IPS-15b (cell line): ENCODE results near the gene CDKL5.

Experiments
- H3K27me3 ChIP-seq: one replicate; pipeline ENCODE4 v1.6.1; 2013; ENCODE audit warnings: low read length; ENCODE audit not compliant: control insufficient read depth, insufficient read depth
- H3K36me3 ChIP-seq: one replicate; pipeline ENCODE4 v1.6.1; 2013; ENCODE audit warnings: low read length; ENCODE audit not compliant: control insufficient read depth, insufficient read depth
- H3K4me1 ChIP-seq: one replicate; pipeline ENCODE4 v1.6.1; 2013; ENCODE audit warnings: mild to moderate bottlenecking, low read length; ENCODE audit not compliant: control insufficient read depth, insufficient read depth
- H3K4me3 ChIP-seq: one replicate; pipeline ENCODE4 v1.5.1; 2013; ENCODE audit warnings: low read depth, low read length
- H3K9ac ChIP-seq: one replicate; pipeline ENCODE4 v1.6.1; 2013; ENCODE audit warnings: low read depth, mild to moderate bottlenecking, low read length
- H3K9me3 ChIP-seq: one replicate; pipeline ENCODE4 v1.6.1; 2013; ENCODE audit warnings: mild to moderate bottlenecking, low read length; ENCODE audit not compliant: control insufficient read depth, insufficient read depth

The CDKL5 gene

DNA sequence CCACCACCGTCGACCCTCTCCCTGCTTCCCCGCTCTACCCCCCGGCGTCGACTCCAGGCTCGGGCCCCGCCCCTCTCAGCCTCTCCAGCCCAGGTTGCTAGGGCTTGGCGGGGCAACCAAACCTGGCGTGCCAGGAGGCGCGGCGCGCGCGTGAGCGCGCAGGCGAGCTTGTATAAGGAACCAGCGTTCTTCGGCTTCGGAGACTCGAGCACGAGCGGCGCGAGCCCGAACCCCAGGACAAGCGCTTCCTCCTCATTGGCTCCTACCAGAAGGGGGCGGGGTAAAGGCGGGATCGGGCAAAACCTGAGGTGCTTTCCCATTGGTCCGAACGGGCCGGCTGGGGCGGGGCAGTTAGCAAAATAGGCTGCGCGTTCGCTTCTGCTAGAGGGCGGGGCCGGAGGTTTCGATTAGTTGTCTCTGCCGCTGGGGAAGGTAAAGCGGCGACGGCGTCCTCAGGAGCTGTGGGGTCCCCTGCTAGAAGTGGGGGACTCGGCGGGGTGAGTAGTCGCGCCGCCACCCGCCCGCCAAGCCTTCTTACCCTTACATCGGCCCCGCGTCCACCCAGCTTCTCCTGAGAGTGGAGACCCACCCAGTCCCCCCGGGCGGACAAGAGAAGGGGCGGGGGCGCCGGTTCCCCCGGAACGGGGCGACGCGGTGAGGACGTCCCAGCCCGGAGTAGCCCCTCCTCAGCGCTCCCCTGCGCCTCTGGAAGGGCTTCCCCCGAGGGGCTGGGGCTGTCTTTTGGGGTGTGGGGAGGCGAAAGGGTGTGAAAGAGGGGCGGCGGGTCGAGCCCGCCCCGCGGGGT is at the start of gene CDKL5:
Gene CDKL5 (plus strand): TSS at position 410 of the 805 bp plus-strand sequence. CDS start 81,489 bp downstream, outside the sequence.
- no peak within 1 kb of the TSS for H3K9ac ChIP-seq
- no peaks in the 10 kb centered on the region for H3K27me3 ChIP-seq
- H3K9me3 ChIP-seq: peaks cover 3% of the 10 kb centered on the region
- no peaks in the 10 kb centered on the region for H3K36me3 ChIP-seq
- peak within 1 kb of the TSS; percentile 78 for H3K4me3 ChIP-seq
- H3K4me1 ChIP-seq: peaks cover 2% of the 10 kb centered on the region

DNA sequence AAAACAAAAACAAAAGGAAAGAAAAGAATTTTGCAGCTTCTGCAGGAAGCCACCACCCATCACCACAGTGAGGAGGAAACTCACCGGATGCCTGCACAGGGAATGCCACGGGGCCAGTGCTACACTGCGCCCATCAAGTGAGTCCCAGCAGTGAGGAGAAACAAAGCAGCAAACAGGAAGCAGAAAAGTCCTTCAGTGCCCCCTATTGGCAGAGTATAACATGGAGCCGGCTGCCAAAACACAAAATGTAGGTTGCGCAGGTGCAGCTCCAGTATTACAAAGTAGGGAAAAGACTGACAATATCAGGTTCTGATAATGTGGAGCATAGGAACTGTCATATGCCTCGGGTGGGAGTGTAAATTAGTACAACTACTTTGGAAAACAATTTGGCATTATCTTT is 47.6 kb upstream of the CDKL5 start:
- H3K36me3 ChIP-seq: no peaks in the 10 kb centered on the region
- H3K4me3 ChIP-seq: no peak overlapping the region
- no peak overlapping the region for H3K9ac ChIP-seq
- H3K27me3 ChIP-seq: no peaks in the 10 kb centered on the region
- peaks cover 3% of the 10 kb centered on the region for H3K9me3 ChIP-seq
- H3K4me1 ChIP-seq: no peaks in the 10 kb centered on the region

DNA sequence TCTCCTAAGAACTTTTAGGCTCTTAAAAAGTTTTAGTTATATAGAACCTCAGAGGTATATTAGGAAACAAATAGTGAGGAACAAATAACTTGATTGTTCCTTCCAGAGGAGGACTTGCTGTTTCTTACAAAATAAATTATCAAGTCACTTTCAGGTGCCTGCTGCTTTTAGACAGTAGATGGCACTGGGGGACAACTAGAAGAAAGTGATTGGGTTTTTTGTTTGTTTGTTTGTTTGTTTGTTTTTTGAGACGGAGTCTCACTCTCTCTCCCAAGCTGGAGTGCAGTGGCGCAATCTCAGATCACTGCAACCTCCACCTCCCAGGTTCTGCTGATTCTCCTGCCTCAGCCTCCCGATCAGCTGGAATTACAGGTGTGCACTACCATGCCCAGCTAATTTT is 35.4 kb upstream of the CDKL5 start:
- H3K4me3 ChIP-seq: no peak overlapping the region
- H3K36me3 ChIP-seq: no peaks in the 10 kb centered on the region
- no peaks in the 10 kb centered on the region for H3K27me3 ChIP-seq
- H3K4me1 ChIP-seq: no peaks in the 10 kb centered on the region
- H3K9ac ChIP-seq: no peak overlapping the region
- H3K9me3 ChIP-seq: no peaks in the 10 kb centered on the region

DNA sequence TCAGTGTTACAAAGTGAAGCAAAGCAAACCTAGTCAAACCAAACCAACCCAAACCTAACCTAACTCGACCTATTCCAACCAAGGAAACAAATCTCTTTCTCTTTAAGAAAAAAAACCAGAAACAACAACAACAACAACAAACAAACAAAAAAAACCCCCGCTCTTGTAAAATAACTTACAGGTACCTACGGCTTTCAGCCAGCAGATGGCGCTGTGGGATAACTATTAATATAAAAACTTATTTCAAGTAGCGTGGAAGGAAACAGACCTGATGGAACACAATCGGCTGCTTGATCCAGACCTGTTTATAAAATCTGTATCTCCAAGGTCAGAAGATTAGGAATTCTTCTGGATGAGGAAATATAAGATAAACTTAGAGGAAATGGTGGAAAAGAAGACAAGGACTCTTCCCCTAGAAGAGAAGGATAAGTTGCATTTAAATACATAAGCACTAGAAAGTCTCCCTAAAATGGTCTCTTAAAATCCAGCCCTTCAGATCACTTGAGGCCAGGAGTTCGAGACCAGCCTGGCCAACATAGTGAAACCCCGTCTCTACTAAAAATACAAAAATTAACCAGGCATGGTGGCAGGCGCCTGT is 34.4 kb upstream of the CDKL5 start:
- Histone ChIP-seq H3K9ac (no peak overlapping the region), H3K36me3 (no peaks in the 10 kb centered on the region), H3K9me3 (no peaks in the 10 kb centered on the region), H3K4me1 (no peaks in the 10 kb centered on the region), H3K4me3 (no peak overlapping the region), H3K27me3 (no peaks in the 10 kb centered on the region)

GRCh38 chrX:18394477-18394876 is 30.9 kb upstream of the CDKL5 start:
- Histone ChIP-seq H3K4me1 (no peaks in the 10 kb centered on the region), H3K9ac (no peak overlapping the region), H3K36me3 (no peaks in the 10 kb centered on the region), H3K9me3 (no peaks in the 10 kb centered on the region), H3K27me3 (no peaks in the 10 kb centered on the region), H3K4me3 (no peak overlapping the region)

- Histone ChIP-seq H3K9me3 (no peaks in the 10 kb centered on the region), H3K36me3 (no peaks in the 10 kb centered on the region), H3K27me3 (no peaks in the 10 kb centered on the region), H3K4me1 (no peaks in the 10 kb centered on the region), H3K4me3 (no peak overlapping the region), H3K9ac (no peak overlapping the region)
Measured at GRCh38 chrX:18401848-18402213, 23.6 kb upstream of the CDKL5 start.

DNA sequence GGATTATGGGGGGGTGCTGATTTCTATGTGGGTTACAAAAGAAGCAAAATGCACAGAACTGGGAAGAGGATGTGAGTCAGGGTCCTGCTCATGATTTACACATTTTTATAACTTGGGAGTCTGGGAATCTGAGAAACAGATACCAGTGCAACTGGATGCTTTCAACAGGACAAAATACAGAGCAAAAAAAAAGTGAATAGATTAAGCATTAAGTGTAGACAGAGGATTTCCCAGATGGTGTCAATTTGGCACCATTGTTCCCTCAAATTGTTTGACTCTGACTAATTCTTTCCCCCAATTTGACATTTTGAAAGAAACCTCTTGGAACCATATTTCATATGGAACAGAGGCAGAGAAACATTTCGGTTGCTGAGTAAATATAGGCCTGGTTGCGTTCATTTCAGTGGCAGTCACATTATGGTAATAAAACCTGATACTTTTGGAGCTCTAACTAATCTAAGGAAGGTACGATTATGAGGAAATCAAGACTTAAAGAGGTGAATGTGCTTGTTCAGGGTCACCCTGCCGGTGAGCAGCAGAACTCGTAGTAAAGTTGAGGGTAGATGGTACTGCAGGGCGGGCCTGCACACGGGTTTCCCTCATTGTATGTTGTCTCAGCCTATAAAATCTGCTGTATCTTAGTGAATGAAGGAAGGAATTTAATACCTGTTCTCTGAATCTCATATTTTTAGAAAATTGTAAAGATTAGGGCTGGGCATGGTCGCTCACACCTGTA is 18.7 kb upstream of the CDKL5 start:
- H3K9ac ChIP-seq: no peak overlapping the region

DNA sequence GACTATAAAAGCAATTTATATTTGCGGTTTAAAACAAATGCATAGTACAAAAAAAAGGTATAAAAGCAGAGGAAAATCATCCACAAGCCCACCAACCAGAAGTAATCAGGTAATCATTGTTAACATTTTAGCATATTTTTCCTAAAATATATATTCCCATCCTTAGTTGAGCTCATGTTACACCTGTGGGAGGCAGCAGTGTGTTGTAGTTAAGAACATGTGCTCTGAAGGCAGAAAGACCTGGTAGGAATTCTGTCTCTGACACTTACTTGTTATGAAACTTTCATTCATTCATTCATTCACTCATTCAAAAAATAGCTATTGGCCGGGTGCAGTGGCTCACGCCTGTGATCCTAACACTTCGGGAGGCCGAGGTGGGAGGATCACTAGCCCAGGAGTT is 15.4 kb upstream of the CDKL5 start:
- Histone ChIP-seq H3K36me3 (no peaks in the 10 kb centered on the region), H3K4me3 (no peak overlapping the region), H3K4me1 (no peaks in the 10 kb centered on the region), H3K27me3 (no peaks in the 10 kb centered on the region), H3K9me3 (no peaks in the 10 kb centered on the region), H3K9ac (no peak overlapping the region)

More for the DNA sequence above, 18.7 kb upstream of the CDKL5 start:
- Histone ChIP-seq H3K4me1 (no peaks in the 10 kb centered on the region), H3K36me3 (no peaks in the 10 kb centered on the region), H3K9me3 (no peaks in the 10 kb centered on the region), H3K27me3 (no peaks in the 10 kb centered on the region), H3K4me3 (no peak overlapping the region)

GRCh38 chrX:18415386-18415785 is 10.0 kb upstream of the CDKL5 start:
- Histone ChIP-seq H3K4me3 (no peak overlapping the region), H3K36me3 (no peaks in the 10 kb centered on the region), H3K9me3 (no peaks in the 10 kb centered on the region), H3K27me3 (no peaks in the 10 kb centered on the region), H3K4me1 (no peaks in the 10 kb centered on the region), H3K9ac (no peak overlapping the region)

DNA sequence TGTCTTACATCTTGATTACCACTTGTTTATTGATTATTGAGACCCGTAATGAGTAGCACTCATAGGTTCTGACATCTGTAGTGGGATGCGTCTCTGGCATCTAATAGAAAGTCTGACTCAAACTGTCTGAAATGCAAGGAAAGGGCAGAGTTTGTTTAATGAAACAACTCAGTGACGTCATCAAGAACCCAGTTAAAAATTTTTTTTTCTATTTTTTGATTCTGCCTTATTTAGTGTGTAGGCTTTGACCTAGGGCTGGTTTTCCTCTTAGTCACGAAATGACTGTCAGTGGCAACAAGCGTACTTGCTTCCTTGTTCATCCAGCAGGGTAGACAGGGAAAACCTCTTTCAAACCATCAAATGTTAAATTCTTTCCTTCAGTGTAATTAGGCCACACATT is 3.1 kb upstream of the CDKL5 start:
- H3K36me3 ChIP-seq: no peaks in the 10 kb centered on the region
- H3K9ac ChIP-seq: no peak overlapping the region
- no peak overlapping the region for H3K4me3 ChIP-seq
- peaks cover 2% of the 10 kb centered on the region for H3K4me1 ChIP-seq
- H3K9me3 ChIP-seq: no peaks in the 10 kb centered on the region
- no peaks in the 10 kb centered on the region for H3K27me3 ChIP-seq

DNA sequence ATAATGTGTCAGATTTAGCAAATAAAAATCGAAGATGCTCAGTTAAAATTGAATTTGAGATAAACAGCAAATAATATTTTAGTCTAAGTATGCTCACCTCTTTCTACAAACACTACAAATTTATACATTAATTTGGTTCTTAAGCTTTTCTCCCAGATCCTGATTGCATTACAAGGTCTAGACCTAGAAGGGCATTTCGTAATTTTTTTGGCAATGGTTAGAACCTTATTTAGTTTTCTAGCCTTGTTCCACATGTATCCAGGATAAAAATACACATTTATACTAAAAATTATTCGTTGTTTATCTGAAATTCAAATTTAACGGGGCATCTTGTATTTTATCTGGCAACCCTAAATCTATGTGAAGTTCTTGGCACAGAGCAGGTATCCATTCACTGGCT is 2.5 kb upstream of the CDKL5 start:
- peaks cover 2% of the 10 kb centered on the region for H3K4me1 ChIP-seq
- H3K4me3 ChIP-seq: no peak overlapping the region
- no peaks in the 10 kb centered on the region for H3K36me3 ChIP-seq
- H3K27me3 ChIP-seq: no peaks in the 10 kb centered on the region
- H3K9ac ChIP-seq: no peak overlapping the region
- H3K9me3 ChIP-seq: no peaks in the 10 kb centered on the region
